DOHH2 (cell line): ENCODE measurements around the gene GRK6.

ENCODE experiments used
- H3F3A ChIP-seq: fragments of 200-600 bp; sonication (generic), shearing (Covaris generic); 2 replicates; pipeline ENCODE4 v1.6.0; 2016; ENCODE audit warnings: antibody characterized with exemption, mild to moderate bottlenecking; ENCODE audit not compliant: control insufficient read depth, insufficient read depth
- H3K27ac ChIP-seq: fragments of 200-600 bp; sonication (generic); 2 replicates; pipeline ENCODE4 v1.5.1; 2014; ENCODE audit warnings: low read depth, mild to moderate bottlenecking, low read length, moderate library complexity
- H3K27me3 ChIP-seq: fragments of 200-600 bp; sonication (generic); 2 replicates; pipeline ENCODE4 v1.6.1; 2014; ENCODE audit warnings: mild to moderate bottlenecking, low read length, mixed read lengths; ENCODE audit not compliant: control insufficient read depth
- H3K36me3 ChIP-seq: fragments of 200-600 bp; sonication (generic); 2 replicates; pipeline ENCODE4 v1.6.1; 2014; ENCODE audit warnings: mild to moderate bottlenecking, low read length, moderate library complexity, mixed read lengths; ENCODE audit not compliant: control insufficient read depth
- H3K4me1 ChIP-seq: fragments of 200-600 bp; sonication (generic); 2 replicates; pipeline ENCODE4 v1.6.1; 2014; ENCODE audit warnings: mild to moderate bottlenecking, low read length, mixed read lengths; ENCODE audit not compliant: control insufficient read depth
- H3K4me2 ChIP-seq: fragments of 200-600 bp; sonication (generic); 2 replicates; pipeline ENCODE4 v1.6.0; 2014; ENCODE audit warnings: mild to moderate bottlenecking, low read length, moderate library complexity
- H3K4me3 ChIP-seq: fragments of 200-600 bp; sonication (generic); 2 replicates; pipeline ENCODE4 v1.5.1; 2014; ENCODE audit warnings: mild to moderate bottlenecking, low read length, mixed read lengths
- H3K79me2 ChIP-seq: fragments of 200-600 bp; sonication (generic); 2 replicates; pipeline ENCODE4 v1.6.1; 2014; ENCODE audit warnings: mild to moderate bottlenecking, low read length, mixed read lengths; ENCODE audit not compliant: control insufficient read depth
- H3K9me2 ChIP-seq: fragments of 200-600 bp; sonication (generic); replicated peaks from 2 replicates; pipeline ENCODE4 v1.6.1; 2014; ENCODE audit warnings: mild to moderate bottlenecking, low read length, mixed read lengths; ENCODE audit not compliant: control insufficient read depth
- H3K9me3 ChIP-seq: fragments of 200-600 bp; sonication (generic); 2 replicates; pipeline ENCODE4 v1.6.1; 2014; ENCODE audit warnings: antibody characterized with exemption, low read length, mixed read lengths; ENCODE audit not compliant: control insufficient read depth, insufficient read depth
- H4K20me1 ChIP-seq: fragments of 200-600 bp; sonication (generic); 2 replicates; pipeline ENCODE4 v1.6.0; 2014; ENCODE audit warnings: low read depth, mild to moderate bottlenecking, antibody characterized with exemption, low read length, moderate library complexity; ENCODE audit not compliant: control insufficient read depth, insufficient read depth
- EZH2phosphoT487 ChIP-seq: fragments of 200-600 bp; sonication (generic); IDR thresholded peaks from 2 replicates; pipeline ENCODE4 v1.6.1; 2017; ENCODE audit warnings: borderline replicate concordance, mild to moderate bottlenecking, antibody characterized with exemption, low read length, moderate library complexity, mixed read lengths
- TF ChIP-seq, protein P1 (sequence below): fragments of 200-600 bp; sonication (generic); IDR thresholded peaks from one replicate; pipeline ENCODE4 v1.5.1; 2014; ENCODE audit warnings: antibody characterized with exemption, mild to moderate bottlenecking, low read depth, low read length; ENCODE audit not compliant: poor library complexity, severe bottlenecking

GRK6 gene

DNA sequence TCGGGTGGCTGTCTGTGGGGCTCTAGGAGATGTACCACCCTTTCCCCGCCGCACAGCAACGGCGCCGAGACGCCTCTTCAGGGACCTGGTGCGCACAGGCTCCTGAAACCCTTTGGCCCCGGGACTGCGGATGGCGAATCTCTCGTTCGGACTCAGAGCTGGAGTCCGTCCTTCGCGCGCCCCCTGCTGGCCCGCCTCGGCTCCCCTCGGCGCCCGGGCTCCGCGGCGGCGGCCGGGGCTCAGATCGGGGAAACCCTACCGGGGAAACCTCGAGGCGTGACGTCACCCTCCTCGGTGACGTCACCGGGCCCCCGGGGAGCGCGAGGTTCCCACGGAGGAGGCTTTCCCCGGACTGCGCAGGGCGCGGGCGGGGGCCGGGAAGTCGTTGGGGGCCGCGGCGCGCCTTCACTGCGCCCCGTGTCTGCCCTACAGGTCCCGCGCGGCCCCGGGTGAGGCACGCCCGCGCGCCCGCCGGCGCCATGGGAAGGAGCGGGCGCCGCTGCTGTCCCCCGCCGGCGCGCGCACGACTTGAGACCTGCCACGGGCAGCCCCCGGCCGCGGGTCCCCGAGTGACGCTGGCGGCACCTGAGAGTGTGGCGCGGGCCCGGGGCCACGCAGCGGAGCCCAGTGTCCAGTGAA lies 28.0 kb downstream of the GRK6 start:
- H3K4me3 ChIP-seq, result peak overlapping the region; percentile 83
- peak overlapping the region; percentile 83 for H3K27ac ChIP-seq
- H4K20me1 ChIP-seq, result peaks cover 10% of the 10 kb centered on the region; the same call in 1 of the 2 replicates
- H3K4me2 ChIP-seq, result peak overlapping the region; percentile 100
- peaks cover 29% of the 10 kb centered on the region for H3K4me1 ChIP-seq
- peaks cover 13% of the 10 kb centered on the region for H3K79me2 ChIP-seq
- H3K27me3 ChIP-seq, result no peaks in the 10 kb centered on the region
- peaks cover 17% of the 10 kb centered on the region for H3F3A ChIP-seq
- peaks cover 39% of the 10 kb centered on the region for H3K36me3 ChIP-seq
- no peaks in the 10 kb centered on the region for H3K9me2 ChIP-seq
- TF ChIP-seq, protein P1, sequence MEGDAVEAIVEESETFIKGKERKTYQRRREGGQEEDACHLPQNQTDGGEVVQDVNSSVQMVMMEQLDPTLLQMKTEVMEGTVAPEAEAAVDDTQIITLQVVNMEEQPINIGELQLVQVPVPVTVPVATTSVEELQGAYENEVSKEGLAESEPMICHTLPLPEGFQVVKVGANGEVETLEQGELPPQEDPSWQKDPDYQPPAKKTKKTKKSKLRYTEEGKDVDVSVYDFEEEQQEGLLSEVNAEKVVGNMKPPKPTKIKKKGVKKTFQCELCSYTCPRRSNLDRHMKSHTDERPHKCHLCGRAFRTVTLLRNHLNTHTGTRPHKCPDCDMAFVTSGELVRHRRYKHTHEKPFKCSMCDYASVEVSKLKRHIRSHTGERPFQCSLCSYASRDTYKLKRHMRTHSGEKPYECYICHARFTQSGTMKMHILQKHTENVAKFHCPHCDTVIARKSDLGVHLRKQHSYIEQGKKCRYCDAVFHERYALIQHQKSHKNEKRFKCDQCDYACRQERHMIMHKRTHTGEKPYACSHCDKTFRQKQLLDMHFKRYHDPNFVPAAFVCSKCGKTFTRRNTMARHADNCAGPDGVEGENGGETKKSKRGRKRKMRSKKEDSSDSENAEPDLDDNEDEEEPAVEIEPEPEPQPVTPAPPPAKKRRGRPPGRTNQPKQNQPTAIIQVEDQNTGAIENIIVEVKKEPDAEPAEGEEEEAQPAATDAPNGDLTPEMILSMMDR, result peak; percentile 75
- TF ChIP-seq EZH2phosphoT487, result no peak
- no peaks in the 10 kb centered on the region for H3K9me3 ChIP-seq

DNA sequence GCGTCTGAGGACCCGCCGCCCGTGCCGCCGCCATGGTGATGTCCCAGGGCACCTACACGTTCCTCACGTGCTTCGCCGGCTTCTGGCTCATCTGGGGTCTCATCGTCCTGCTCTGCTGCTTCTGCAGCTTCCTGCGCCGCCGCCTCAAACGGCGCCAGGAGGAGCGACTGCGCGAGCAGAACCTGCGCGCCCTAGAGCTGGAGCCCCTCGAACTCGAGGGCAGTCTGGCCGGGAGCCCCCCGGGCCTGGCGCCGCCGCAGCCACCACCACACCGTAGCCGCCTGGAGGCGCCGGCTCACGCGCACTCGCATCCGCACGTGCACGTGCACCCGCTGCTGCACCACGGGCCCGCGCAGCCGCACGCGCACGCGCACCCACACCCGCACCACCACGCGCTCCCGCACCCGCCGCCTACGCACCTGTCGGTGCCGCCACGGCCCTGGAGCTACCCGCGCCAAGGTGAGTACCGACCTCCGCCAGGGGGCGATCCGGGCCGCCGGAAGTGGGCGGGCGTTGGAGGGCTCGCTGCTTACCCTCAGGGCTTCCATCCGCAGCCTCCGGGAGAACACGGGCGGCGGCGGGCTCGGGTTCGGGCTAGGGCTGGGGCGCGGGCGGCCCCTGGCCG lies 28.7 kb downstream of the GRK6 start:
- TF ChIP-seq EZH2phosphoT487, result no peak
- TF ChIP-seq, protein P1, result peak; percentile 78
- Histone ChIP-seq H3K4me3 (peak overlapping the region; percentile 83), H3K79me2 (peaks cover 13% of the 10 kb centered on the region), H3K9me3 (no peaks in the 10 kb centered on the region), H3K27me3 (no peaks in the 10 kb centered on the region), H3K4me1 (peaks cover 29% of the 10 kb centered on the region), H3F3A (peaks cover 17% of the 10 kb centered on the region), H3K4me2 (peak overlapping the region; percentile 100), H4K20me1 (peaks cover 10% of the 10 kb centered on the region; the same call in 1 of the 2 replicates), H3K36me3 (peaks cover 39% of the 10 kb centered on the region), H3K9me2 (no peaks in the 10 kb centered on the region), H3K27ac (peak overlapping the region; percentile 83)

GRCh38 chr5:177455661-177456590 lies 29.4 kb downstream of the GRK6 start:
- H3K27me3 ChIP-seq, result no peaks in the 10 kb centered on the region
- H3K4me1 ChIP-seq, result peaks cover 29% of the 10 kb centered on the region
- peak overlapping the region; percentile 100 for H3K4me2 ChIP-seq
- H3K36me3 ChIP-seq, result peaks cover 36% of the 10 kb centered on the region
- peaks cover 17% of the 10 kb centered on the region for H3F3A ChIP-seq
- H3K27ac ChIP-seq, result peak overlapping the region; percentile 83
- peak overlapping the region; percentile 83 for H3K4me3 ChIP-seq
- TF ChIP-seq, protein P1, result peak; percentile 84
- TF ChIP-seq EZH2phosphoT487, result no peak
- H3K79me2 ChIP-seq, result peaks cover 13% of the 10 kb centered on the region
- peaks cover 10% of the 10 kb centered on the region; the same call in 1 of the 2 replicates for H4K20me1 ChIP-seq
- H3K9me2 ChIP-seq, result no peaks in the 10 kb centered on the region
- H3K9me3 ChIP-seq, result no peaks in the 10 kb centered on the region
